Ishikawa (cell line): ENCODE results near the gene DECR2.

Experiments
- TCF12 ChIP-seq: IDR thresholded peaks from 2 replicates; pipeline ENCODE4 v1.6.1; 2012; ENCODE audit warnings: low read depth
- TEAD4 ChIP-seq: IDR thresholded peaks from 2 replicates; pipeline ENCODE4 v1.6.1; 2012

- TF ChIP-seq TEAD4 (no peak), TCF12 (no peak)
These were observed 25.2 kb downstream of the DECR2 start for GRCh38 chr16:426906-427249.
